ENCODE results near the gene PRKG1.

PRKG1 gene

DNA sequence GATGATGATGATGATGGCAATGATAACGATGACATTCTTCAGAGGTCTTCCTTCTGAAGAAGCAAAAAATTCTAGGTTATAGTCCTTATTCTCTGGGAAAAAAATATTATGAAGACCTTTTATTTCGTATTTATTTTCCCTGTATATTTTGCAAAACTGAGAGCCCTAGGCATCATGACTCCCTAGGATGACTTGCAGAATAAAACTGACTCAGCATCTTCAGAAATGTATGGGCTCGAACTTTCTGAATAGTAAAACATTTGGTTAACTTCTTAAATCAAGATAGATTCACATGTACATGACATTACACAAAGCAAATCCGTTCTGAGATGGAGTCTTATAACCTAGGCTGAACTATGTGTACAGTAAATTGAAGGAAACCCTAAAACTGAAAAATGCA lies 1269.2 kb downstream of the PRKG1 start:
- H3K36me3 ChIP-seq (ENCODE audit: control insufficient read depth, insufficient read depth, low read length): no peaks in the 10 kb centered on the region
- no peak overlapping the region for H3K9ac ChIP-seq (ENCODE audit: low read depth, low read length)
- no peaks in the 10 kb centered on the region for H3K27me3 ChIP-seq (ENCODE audit: control insufficient read depth, insufficient read depth, low read length)
- H3K9me3 ChIP-seq (ENCODE audit: control insufficient read depth, insufficient read depth, low read length): no peaks in the 10 kb centered on the region
- H3K4me1 ChIP-seq (ENCODE audit: control insufficient read depth, insufficient read depth, low read length): no peaks in the 10 kb centered on the region
- H3K4me3 ChIP-seq (ENCODE audit: low read depth, low read length): no peak overlapping the region

DNA sequence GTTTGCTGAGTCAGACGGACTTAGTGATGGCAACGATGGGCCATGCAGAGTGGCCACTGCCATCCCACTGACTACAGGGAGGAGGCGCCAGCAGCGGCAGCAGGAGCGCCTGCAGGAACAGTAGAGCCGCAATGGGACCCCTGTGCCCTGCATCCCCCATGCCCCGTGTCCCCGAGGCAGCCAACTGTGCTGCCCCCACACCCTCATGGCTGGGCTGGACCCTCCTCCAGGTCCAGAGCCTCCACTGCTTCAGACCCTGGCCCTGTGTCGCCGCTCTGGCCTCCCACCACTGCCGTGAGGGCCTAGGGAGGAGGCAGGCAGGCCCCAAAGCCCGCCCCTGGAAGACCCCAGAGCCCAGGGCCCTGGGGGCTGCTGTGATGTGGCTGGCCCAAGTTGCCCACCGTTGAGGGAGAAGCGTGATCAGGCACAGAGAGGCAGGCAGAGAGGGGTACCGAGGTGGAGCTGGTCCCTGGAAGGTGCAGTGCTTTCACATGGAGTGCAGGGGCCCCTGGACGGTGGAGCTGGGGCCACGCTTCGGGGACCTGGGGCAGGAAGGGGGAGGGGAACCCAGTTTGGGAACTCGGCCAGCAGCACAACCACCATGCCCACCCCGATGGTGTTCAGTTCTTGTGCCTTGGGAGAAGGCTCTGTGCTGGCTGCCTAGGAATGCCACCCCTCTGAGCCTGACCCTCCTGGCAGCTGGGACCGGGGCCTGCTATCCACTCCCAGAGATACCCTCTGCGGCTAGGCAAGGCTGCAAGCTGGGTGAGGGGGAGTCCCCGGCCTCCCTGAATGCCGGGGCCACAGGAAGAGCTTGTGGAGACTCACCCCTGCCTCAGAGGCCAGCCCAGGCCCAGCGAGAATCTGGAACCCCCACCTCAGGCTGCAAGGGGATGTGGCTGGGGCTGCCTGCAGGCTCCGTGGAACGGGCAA lies 1272.4 kb downstream of the PRKG1 start:
- Histone ChIP-seq H3K9ac (ENCODE audit: low read depth, low read length) (no peak overlapping the region), H3K36me3 (ENCODE audit: control insufficient read depth, insufficient read depth, low read length) (no peaks in the 10 kb centered on the region), H3K27me3 (ENCODE audit: control insufficient read depth, insufficient read depth, low read length) (no peaks in the 10 kb centered on the region), H3K4me1 (ENCODE audit: control insufficient read depth, insufficient read depth, low read length) (no peaks in the 10 kb centered on the region), H3K4me3 (ENCODE audit: low read depth, low read length) (no peak overlapping the region), H3K9me3 (ENCODE audit: control insufficient read depth, insufficient read depth, low read length) (no peaks in the 10 kb centered on the region)

DNA sequence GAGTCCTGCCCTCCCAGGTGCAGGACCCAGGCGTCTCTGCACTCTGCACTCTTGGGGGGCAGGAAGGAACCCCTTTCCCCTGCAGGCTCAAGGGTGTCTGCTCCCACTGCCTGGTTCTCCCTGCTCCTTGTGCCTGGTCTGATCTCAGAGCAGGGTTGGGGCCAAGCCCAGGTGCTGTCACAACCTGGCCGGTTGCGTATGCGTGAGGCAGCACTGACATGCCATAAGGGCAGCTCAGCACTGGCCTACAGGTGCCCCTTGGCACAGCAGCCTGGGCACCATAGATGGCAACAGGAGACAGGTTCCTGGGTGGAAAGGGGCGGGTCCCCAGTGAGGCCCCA lies 1273.0 kb downstream of the PRKG1 start:
- no peaks in the 10 kb centered on the region for H3K36me3 ChIP-seq (ENCODE audit: control insufficient read depth, insufficient read depth, low read length)
- no peaks in the 10 kb centered on the region for H3K9me3 ChIP-seq (ENCODE audit: control insufficient read depth, insufficient read depth, low read length)
- no peak overlapping the region for H3K9ac ChIP-seq (ENCODE audit: low read depth, low read length)
- no peaks in the 10 kb centered on the region for H3K27me3 ChIP-seq (ENCODE audit: control insufficient read depth, insufficient read depth, low read length)
- no peak overlapping the region for H3K4me3 ChIP-seq (ENCODE audit: low read depth, low read length)
- no peaks in the 10 kb centered on the region for H3K4me1 ChIP-seq (ENCODE audit: control insufficient read depth, insufficient read depth, low read length)
